DMS153 treated with DMSO at 0.1 percent for 48 hours (cell line): ENCODE data around the gene GALNT13.
"Not testable (repeated sequence)": the region's sequence is repeated elsewhere in the genome, so short reads cannot be mapped to it uniquely, and the experiment has no call there.

Experiments
- DNase-seq: peaks from one replicate; lab custom pipeline; 2025; ENCODE audit not compliant: unreplicated experiment; lab: John Stamatoyannopoulos, UW

GALNT13 gene

GRCh38 chr2:154459286-154459685 is 587.6 kb downstream of the GALNT13 start:
- no peak for DNase-seq

GRCh38 chr2:154462634-154463033 is 590.9 kb downstream of the GALNT13 start:
- no peak for DNase-seq

- no peak for DNase-seq
Measured at GRCh38 chr2:154466226-154466625, 594.5 kb downstream of the GALNT13 start.

- no peak for DNase-seq
Measured at GRCh38 chr2:154470376-154470775, 598.7 kb downstream of the GALNT13 start.

GRCh38 chr2:154471492-154471891 is 599.8 kb downstream of the GALNT13 start:
- not testable (repeated sequence) for DNase-seq

- no peak for DNase-seq
Measured at GRCh38 chr2:154477319-154477718, 605.6 kb downstream of the GALNT13 start.

- no peak for DNase-seq
Measured at GRCh38 chr2:154480521-154480920, 608.8 kb downstream of the GALNT13 start.

GRCh38 chr2:154481336-154481735 is 609.6 kb downstream of the GALNT13 start:
- DNase-seq: no peak

GRCh38 chr2:154484338-154485099 is 612.8 kb downstream of the GALNT13 start:
- DNase-seq: no peak

- DNase-seq: no peak
Measured at GRCh38 chr2:154488801-154489200, 617.1 kb downstream of the GALNT13 start.

GRCh38 chr2:154489266-154489858 is 617.6 kb downstream of the GALNT13 start:
- no peak for DNase-seq

- DNase-seq: no peak
Measured at GRCh38 chr2:154490530-154490929, 618.8 kb downstream of the GALNT13 start.

- DNase-seq: no peak
Measured at GRCh38 chr2:154495455-154495868, 623.7 kb downstream of the GALNT13 start.

- DNase-seq: no peak
Measured at GRCh38 chr2:154497019-154497418, 625.3 kb downstream of the GALNT13 start.
